Activated CD4-positive, alpha-beta T cell treated with anti-CD3 and anti-CD28 coated beads, Interleukin-2, amount 50 U/mL, for 48 hours (primary cell): ENCODE data around the gene PNPLA3.
A peak's percentile ranks its signal among the peaks of the same experiment; 100 is the strongest.

ENCODE experiments used
- DNase-seq, 2 experiments: peaks; one replicate each; pipeline ENCODE4 v3.0.0-alpha.2; 2020

PNPLA3 gene

GRCh38 chr22:43923631-43924464 lies at the start of gene PNPLA3:
TSS of gene PNPLA3 (plus strand) at chr22:43923805. CDS start at chr22:43923912, 107 bp downstream.
- peak; percentile 83 to 87 for DNase-seq

GRCh38 chr22:43876866-43877509 lies 46.6 kb upstream of the PNPLA3 start:
- no peak for DNase-seq

- DNase-seq, result no peak
Observed at GRCh38 chr22:43878079-43878795, 45.4 kb upstream of the PNPLA3 start.

- no peak for DNase-seq
Observed at GRCh38 chr22:43878831-43879550, 44.6 kb upstream of the PNPLA3 start.

- DNase-seq, result no peak
Observed at GRCh38 chr22:43879901-43880540, 43.6 kb upstream of the PNPLA3 start.

- no peak for DNase-seq
Observed at GRCh38 chr22:43880541-43880991, 43.0 kb upstream of the PNPLA3 start.

GRCh38 chr22:43881091-43882061 lies 42.2 kb upstream of the PNPLA3 start:
- no peak for DNase-seq

GRCh38 chr22:43882122-43882767 lies 41.4 kb upstream of the PNPLA3 start:
- no peak for DNase-seq

- peak; percentile 51 to 64 for DNase-seq
Observed at GRCh38 chr22:43883012-43883661, 40.5 kb upstream of the PNPLA3 start.

GRCh38 chr22:43883719-43884415 lies 39.7 kb upstream of the PNPLA3 start:
- DNase-seq, result no peak

GRCh38 chr22:43884600-43885318 lies 38.8 kb upstream of the PNPLA3 start:
- peak; percentile 68 to 71 for DNase-seq

- no peak for DNase-seq
Observed at GRCh38 chr22:43885319-43885671, 38.3 kb upstream of the PNPLA3 start.

GRCh38 chr22:43885786-43886185 lies 37.8 kb upstream of the PNPLA3 start:
- DNase-seq, result no peak

GRCh38 chr22:43886231-43886630 lies 37.4 kb upstream of the PNPLA3 start:
- DNase-seq, result no peak

- no peak for DNase-seq
Observed at GRCh38 chr22:43887391-43887790, 36.2 kb upstream of the PNPLA3 start.

GRCh38 chr22:43888740-43889139 lies 34.9 kb upstream of the PNPLA3 start:
- no peak for DNase-seq

GRCh38 chr22:43889201-43889859 lies 34.3 kb upstream of the PNPLA3 start:
- DNase-seq, result no peak

GRCh38 chr22:43889860-43890253 lies 33.7 kb upstream of the PNPLA3 start:
- DNase-seq, result no peak
